H1 (cell line): ENCODE measurements around the gene CHRNA3. TPM values are rescaled to one million over a fixed set of nuclear protein-coding genes. Genes with fewer than 3 reads are reported as not detected.
A peak's percentile ranks its signal among the peaks of the same experiment; 100 is the strongest.

Source experiments
- ASH2L ChIP-seq: fragments of 200-600, 300-600 bp; sonication (generic); IDR thresholded peaks from one replicate; pipeline ENCODE4 v1.7.1; 2017; ENCODE audit warnings: low read length
- CHD7 ChIP-seq: fragments of 300-600 bp; sonication (generic); IDR thresholded peaks from 2 replicates; pipeline ENCODE4 v1.7.1; 2012; ENCODE audit warnings: low read length, moderate library complexity, mild to moderate bottlenecking, inconsistent platforms; ENCODE audit not compliant: insufficient replicate concordance
- CTCF ChIP-seq, 3 experiments: IDR thresholded peaks; 1 replicate in 2 of 3; 2 replicates in 1 of 3; pipeline versions ENCODE4 v1.5.1 to v1.6.1; 2011; ENCODE audit warnings: low read length in 3 of 3, mild to moderate bottlenecking in 3 of 3, inconsistent platforms in 2 of 3, low read depth in 1 of 3, moderate library complexity in 1 of 3; ENCODE audit not compliant: insufficient read depth in 1 of 3; ENCODE audit errors: control extremely low read depth in 1 of 3
- TAF1 ChIP-seq: IDR thresholded peaks from 2 replicates; pipeline ENCODE4 v1.6.1; 2011; ENCODE audit warnings: mild to moderate bottlenecking, low read depth, low read length
- polyA plus RNA-seq, 7 experiments: library from polyadenylated mRNA; depleted of rRNA in 3 of 7; stranded (reverse) in 5 of 7; unstranded in 2 of 7; fragments of >200 nt in 5 of 7; fragments of 200-250 nt in 2 of 7; gene quantifications; 1 replicate in 5 of 7; 2 replicates in 1 of 7; 4 replicates in 1 of 7; pipeline versions ENCODE4 v1.2.1 to v1.2.3, GENCODE V29; 2011 to 2013; ENCODE audit warnings: missing spikeins in 2 of 7, mixed read lengths in 2 of 7
- total RNA-seq: library from RNA; stranded (reverse); fragmentation: NEBNext Ultra II Directional; extraction: Animal tissue kit (Norgen Biotek cat#: 25700); gene quantifications from 2 replicates; pipeline ENCODE4 v1.2.1, GENCODE V29; 2021

CHRNA3 gene
- total and polyA plus RNA-seq, 2 of the 8 experiments (the other 6 are each of a cell fraction or from before 2014, with no cell fraction given): 2.1 to 4.7 TPM

GRCh38 chr15:78620021-78620526 lies 722 bp downstream of the CHRNA3 start (continued):
- TF ChIP-seq CTCF (IDR thresholded peaks at IDR 0.05; ENCODE audit: control extremely low read depth in 1 of 3, insufficient read depth in 1 of 3, low read depth in 1 of 3, low read length in 3 of 3): peak; percentile 53 to 83 (median 62)
- TF ChIP-seq TAF1: 0 out of 2 replicates have a peak, but pooled peaks have one; percentile 18
- peak; percentile 45 for TF ChIP-seq ASH2L
- no peak for TF ChIP-seq CHD7
